Esophagus squamous epithelium (tissue), 5 donors: Measurements from ENCODE around the gene SLFN12. TPM values are rescaled to one million over a fixed set of nuclear protein-coding genes. Genes with fewer than 3 reads are reported as not detected.

Experiments
- DNase-seq: peaks from one replicate; lab custom pipeline; 2025; lab: John Stamatoyannopoulos, UW
- H3K27ac ChIP-seq, 4 donors: fragments of 200-600 bp; sonication (generic); one replicate each; pipeline ENCODE4 v1.5.1; 2016 to 2019; ENCODE audit warnings: mild to moderate bottlenecking in 1 of 4
- H3K27me3 ChIP-seq, 4 donors: fragments of 200-600 bp; sonication (generic); 1 replicate in 3 of 4; 2 replicates in 1 of 4; pipeline versions ENCODE4 v1.5.1 to v1.6.0; 2017 to 2021; ENCODE audit warnings: antibody characterized with exemption in 1 of 4
- H3K36me3 ChIP-seq, 3 donors: fragments of 200-600 bp; sonication (generic); one replicate each; pipeline ENCODE4 v1.5.1; 2016 to 2019
- H3K4me1 ChIP-seq, 3 donors: fragments of 200-600 bp; sonication (generic); one replicate each; pipeline ENCODE4 v1.5.1; 2017 to 2019
- H3K4me3 ChIP-seq, 4 donors: fragments of 200-600 bp; sonication (generic); 1 replicate in 3 of 4; 2 replicates in 1 of 4; pipeline ENCODE4 v1.5.1; 2016 to 2019; ENCODE audit warnings: mild to moderate bottlenecking in 2 of 4, moderate library complexity in 1 of 4
- H3K9me3 ChIP-seq, 3 donors: fragments of 200-600 bp; sonication (generic); one replicate each; pipeline ENCODE4 v1.5.1; 2016 to 2019
- CTCF ChIP-seq, 6 experiments: fragments of 450-650 bp in 4 of 6; fragments of 200-600 bp in 2 of 6; sonication (generic) in 2 of 6; IDR thresholded peaks; one replicate each; pipeline ENCODE4 v1.5.1; 2016 to 2019; ENCODE audit warnings: antibody characterized with exemption in 6 of 6, mild to moderate bottlenecking in 4 of 6, moderate library complexity in 4 of 6
- POLR2A ChIP-seq, 4 donors: fragments of 450-650 bp; IDR thresholded peaks; one replicate each; pipeline ENCODE4 v1.6.1; 2017; ENCODE audit warnings: antibody characterized with exemption in 4 of 4, mild to moderate bottlenecking in 4 of 4, moderate library complexity in 3 of 4
- WGBS, 2 donors: methylation state at CpG; one replicate each; pipeline ENCODE4 v1.1.5; 2018; 5-methylcytosine and 5-hydroxymethylcytosine counted together
- intact Hi-C: fragments of 100-400 bp; cut with DNase I; formaldehyde crosslinking; loops from one replicate; pipeline ENCODE4 v1.15.0; 2022
- total RNA-seq, 4 donors: library from RNA; depleted of rRNA; stranded (reverse); fragments of >200 nt; gene quantifications; one replicate each; pipeline ENCODE4 v1.1.0, GENCODE V29; 2016
- donor health status: DM: yes; HTN: yes; CAD: no.

SLFN12 gene
- 1 to 10 TPM; 1.3 to 5.0 (median 3.7) TPM for total RNA-seq

GRCh38 chr17:35432176-35433074 lies at the start of gene SLFN12:
Gene SLFN12 (minus strand): TSS chr17:35432500. CDS start chr17:35423028, 9,472 bp downstream.
- intact Hi-C loops, result no loop called here
- Histone ChIP-seq H3K36me3 (no peaks in the 10 kb centered on the region), H3K4me1 (peaks cover 4 to 39% (median 17%) of the 10 kb centered on the region in 3 donors), H3K4me3 (peak within 1 kb of the TSS; percentile 49 to 69 (median 62)), H3K9me3 (no peaks in the 10 kb centered on the region), H3K27ac (peak within 1 kb of the TSS; percentile 83 to 93 (median 90)), H3K27me3 (no peaks in the 10 kb centered on the region)
- 28 to 38% methylated on average over 22 of the region's 22 CpGs for WGBS, 2 donors
- DNase-seq, result no peak
- TF ChIP-seq POLR2A (IDR thresholded peaks at IDR 0.05) (peak in 1 of 4 donors; percentile 38), CTCF (IDR thresholded peaks at IDR 0.05) (no peak)

GRCh38 chr17:35479271-35479670 lies 47.0 kb upstream of the SLFN12 start:
- no peak for TF ChIP-seq POLR2A (IDR thresholded peaks at IDR 0.05)
- no peak for TF ChIP-seq CTCF (IDR thresholded peaks at IDR 0.05)
- H3K27me3 ChIP-seq, result peaks cover 0 to 31% (median 0%) of the 10 kb centered on the region in 4 donors
- intact Hi-C loops, result no loop called here
- no peaks in the 10 kb centered on the region for H3K9me3 ChIP-seq
- WGBS, 2 donors, result 77 to 83% methylated on average over 5 of the region's 5 CpGs
- no peaks in the 10 kb centered on the region for H3K4me1 ChIP-seq
- no peaks in the 10 kb centered on the region for H3K36me3 ChIP-seq
- H3K27ac ChIP-seq, result no peak overlapping the region
- DNase-seq, result no peak
- H3K4me3 ChIP-seq, result no peak overlapping the region

DNA sequence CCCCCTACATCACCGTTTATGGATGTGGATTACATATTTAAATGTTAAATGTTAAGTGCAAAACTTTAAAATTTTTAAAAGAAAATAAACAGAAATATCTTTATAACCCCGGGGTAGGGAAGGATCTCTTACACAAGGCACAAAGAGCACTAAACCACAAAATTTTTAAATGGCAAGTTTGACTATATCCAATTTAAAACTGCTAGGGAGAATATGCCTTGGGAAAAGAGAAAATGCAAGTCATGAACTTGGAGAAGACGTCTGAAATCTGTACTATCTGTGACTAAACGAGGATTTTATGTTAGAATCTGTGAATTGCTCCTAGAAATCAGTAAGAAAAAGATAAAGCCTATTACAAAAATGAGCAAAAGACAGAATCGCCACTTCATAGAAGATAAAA lies 44.9 kb upstream of the SLFN12 start:
- Histone ChIP-seq H3K4me3 (no peak overlapping the region), H3K4me1 (no peaks in the 10 kb centered on the region), H3K27ac (no peak overlapping the region), H3K36me3 (no peaks in the 10 kb centered on the region), H3K9me3 (no peaks in the 10 kb centered on the region), H3K27me3 (peaks cover 0 to 34% (median 0%) of the 10 kb centered on the region in 4 donors)
- no peak for TF ChIP-seq CTCF (IDR thresholded peaks at IDR 0.05)
- TF ChIP-seq POLR2A (IDR thresholded peaks at IDR 0.05), result no peak
- intact Hi-C loops, result no loop called here
- WGBS, 2 donors, result 71 to 72% methylated on average over 5 of the region's 5 CpGs
- no peak for DNase-seq

- intact Hi-C loops, result no loop called here
- H3K27ac ChIP-seq, result no peak overlapping the region
- no peak for DNase-seq
- H3K4me1 ChIP-seq, result no peaks in the 10 kb centered on the region
- H3K36me3 ChIP-seq, result no peaks in the 10 kb centered on the region
- H3K4me3 ChIP-seq, result no peak overlapping the region
- H3K9me3 ChIP-seq, result no peaks in the 10 kb centered on the region
- TF ChIP-seq CTCF (IDR thresholded peaks at IDR 0.05), result no peak
- TF ChIP-seq POLR2A (IDR thresholded peaks at IDR 0.05), result no peak
- WGBS, 2 donors, result 67 to 69% methylated on average over 2 of the region's 2 CpGs
- H3K27me3 ChIP-seq, result peaks cover 0 to 34% (median 0%) of the 10 kb centered on the region in 4 donors
These were observed 44.1 kb upstream of the SLFN12 start for GRCh38 chr17:35476283-35476820.

DNA sequence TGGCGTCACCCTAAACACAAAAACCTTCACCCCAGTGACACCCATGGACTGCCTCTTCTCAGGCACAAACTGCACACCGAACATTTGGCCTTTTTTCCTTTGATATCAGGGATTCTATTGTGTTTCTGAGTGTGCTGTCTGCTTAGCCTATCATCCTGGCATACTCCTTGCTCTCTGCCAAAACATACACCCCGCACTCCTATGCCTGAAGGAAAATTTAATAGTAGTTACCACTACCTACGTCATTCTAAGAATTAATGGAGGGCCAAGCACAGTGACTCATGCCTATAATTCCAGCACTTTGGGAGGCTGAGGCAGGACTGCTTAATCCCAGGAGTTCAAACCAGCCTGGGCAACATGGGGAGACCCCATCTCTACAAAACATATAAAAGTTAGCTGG lies 36.2 kb upstream of the SLFN12 start:
- no peak overlapping the region for H3K4me3 ChIP-seq
- H3K4me1 ChIP-seq, result no peaks in the 10 kb centered on the region
- DNase-seq, result no peak
- no peaks in the 10 kb centered on the region for H3K36me3 ChIP-seq
- WGBS, 2 donors, result 65 to 66% methylated on average over 4 of the region's 4 CpGs
- intact Hi-C loops, result loop anchor here (10.0 kb wide), 1 partner anchor 64 kb away; no protein-coding TSS in a partner anchor
- H3K9me3 ChIP-seq, result no peaks in the 10 kb centered on the region
- TF ChIP-seq CTCF (IDR thresholded peaks at IDR 0.05), result no peak
- TF ChIP-seq POLR2A (IDR thresholded peaks at IDR 0.05), result no peak
- no peak overlapping the region for H3K27ac ChIP-seq
- peaks cover 0 to 19% (median 0%) of the 10 kb centered on the region in 4 donors for H3K27me3 ChIP-seq
